ENCODE measurements around the gene SFT2D3.
"Not testable (repeated sequence)": the region's sequence is repeated elsewhere in the genome, so short reads cannot be mapped to it uniquely, and the experiment has no call there.

The SFT2D3 gene

DNA sequence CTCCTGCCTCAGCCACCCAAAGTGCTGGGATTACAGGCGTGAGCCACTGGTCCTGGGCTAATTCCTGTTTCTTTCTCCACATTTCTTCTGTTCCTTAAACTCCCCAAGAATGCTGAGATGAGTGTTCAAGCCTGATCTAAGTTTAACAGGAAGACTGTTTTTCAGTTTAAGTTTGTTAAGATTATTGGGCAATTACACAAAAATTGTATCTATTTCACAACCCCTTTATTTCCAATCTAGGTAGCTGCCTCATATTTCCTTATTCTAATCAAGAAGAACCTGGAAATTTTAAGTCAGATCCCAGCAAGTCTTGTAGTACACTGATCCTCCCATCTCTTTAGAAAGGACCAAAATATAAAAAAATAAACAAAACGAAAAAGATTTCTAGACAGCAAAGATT is 11.7 kb downstream of the SFT2D3 start:
- no peak for DNase-seq

- no peak for DNase-seq
Measured at GRCh38 chr2:127713562-127713961, 12.3 kb downstream of the SFT2D3 start.

DNA sequence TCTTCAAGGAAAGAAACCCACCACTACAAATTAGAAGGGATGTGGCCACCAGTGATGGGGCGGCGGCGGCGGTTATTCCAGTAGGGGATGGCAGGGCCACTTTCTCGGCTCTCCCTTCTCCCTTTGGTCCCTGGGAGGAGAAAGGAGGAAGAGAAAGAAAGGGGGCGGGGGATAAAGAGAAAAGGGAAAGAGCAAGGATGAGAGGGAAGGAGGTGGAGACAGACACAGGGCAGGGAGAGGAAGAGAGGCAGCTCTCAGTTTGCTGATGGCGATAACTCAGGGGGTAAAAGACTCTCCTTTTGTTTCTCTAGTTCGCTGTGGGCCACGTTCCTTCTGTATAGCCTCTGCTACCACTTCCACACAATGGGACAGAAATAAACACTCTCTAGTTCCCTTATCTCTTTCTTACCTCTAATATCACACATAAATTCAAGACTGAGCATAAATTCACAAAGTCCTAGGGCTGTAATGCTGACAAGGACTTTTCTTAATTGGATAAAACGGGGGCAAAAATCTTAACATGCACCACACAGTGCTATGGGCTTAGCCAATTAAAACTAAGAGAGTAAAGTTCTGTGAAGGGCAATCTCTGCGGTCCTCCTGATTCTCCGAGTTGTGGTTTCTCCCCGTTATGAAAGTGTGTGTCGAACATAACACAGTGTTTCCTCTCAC is 14.6 kb downstream of the SFT2D3 start:
- DNase-seq: no peak

- no peak for DNase-seq
Measured at GRCh38 chr2:127718271-127718670, 17.0 kb downstream of the SFT2D3 start.

DNA sequence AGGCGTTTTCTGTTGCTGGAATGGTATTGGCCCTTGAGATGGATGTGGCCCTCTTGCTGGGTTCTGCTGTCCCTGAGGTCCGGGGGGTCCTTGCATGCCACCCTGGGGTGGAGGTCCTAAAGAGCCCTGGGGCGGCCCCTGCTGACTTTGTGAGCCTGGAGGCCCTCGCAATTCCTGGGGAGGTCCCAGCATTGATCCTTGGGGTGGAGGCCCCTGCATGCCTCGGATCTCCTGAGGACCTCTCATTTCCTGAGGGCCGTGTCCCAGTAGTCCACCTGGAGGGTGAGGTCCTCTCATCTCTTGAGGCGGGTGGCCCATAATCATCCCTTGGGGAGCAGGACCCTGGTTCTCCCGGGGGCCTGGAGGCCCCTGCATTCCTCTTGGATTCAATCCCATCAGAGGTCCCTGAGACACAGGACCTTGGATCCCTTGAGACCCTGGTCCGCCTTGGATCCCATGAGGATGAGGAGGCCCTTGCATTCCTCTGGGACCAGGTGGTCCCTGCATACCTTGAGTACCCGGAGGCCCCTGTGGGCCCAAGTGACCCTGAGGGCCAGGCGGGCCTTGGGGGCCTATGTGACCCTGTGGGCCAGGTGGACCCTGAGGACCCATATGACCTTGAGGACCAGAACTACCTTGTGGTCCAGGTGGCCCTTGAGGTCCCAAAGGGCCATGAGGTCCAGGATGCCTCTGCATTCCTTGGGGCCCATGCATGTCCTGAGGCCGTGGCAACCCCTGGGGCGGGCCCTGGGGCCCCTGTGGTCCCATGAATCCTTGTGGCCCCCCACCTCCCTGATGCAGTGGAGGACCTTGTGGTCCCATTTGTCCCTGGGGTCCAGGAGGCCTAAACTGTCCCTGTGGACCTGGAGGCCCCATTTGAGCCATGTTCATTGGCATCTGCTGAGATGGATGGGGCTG is 18.3 kb downstream of the SFT2D3 start:
- DNase-seq: no peak

DNA sequence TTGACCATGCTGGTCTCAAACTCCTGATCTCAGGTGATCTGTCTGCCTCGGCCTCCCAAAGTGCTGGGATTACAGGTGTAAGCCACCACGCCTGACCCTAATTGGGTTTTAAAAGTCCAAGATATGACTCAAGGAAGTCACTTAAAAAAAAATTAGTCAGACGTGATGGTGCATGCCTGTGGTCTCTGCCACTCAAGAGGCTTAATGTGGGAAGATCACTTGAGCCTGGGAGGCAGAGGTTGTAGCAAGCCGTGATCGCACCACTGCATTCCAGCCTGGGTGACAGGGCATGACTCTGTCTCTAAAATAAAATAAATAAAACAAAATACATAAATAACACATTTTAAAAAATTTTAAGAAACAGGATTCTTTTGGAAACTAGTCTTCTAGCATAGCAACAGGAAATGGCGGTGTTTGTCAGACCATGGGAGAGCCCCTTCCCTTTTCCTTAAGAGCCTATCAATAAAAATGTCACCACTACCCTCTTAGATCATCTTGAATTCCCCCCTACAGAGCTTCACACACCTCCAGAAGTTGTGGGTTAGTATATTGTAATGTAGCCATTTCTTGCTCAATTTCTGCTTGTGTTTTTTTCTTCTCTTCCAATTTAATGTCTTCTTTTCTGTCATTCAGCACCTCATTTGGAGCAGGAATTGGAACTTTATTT is 20.1 kb downstream of the SFT2D3 start:
- no peak for DNase-seq

DNA sequence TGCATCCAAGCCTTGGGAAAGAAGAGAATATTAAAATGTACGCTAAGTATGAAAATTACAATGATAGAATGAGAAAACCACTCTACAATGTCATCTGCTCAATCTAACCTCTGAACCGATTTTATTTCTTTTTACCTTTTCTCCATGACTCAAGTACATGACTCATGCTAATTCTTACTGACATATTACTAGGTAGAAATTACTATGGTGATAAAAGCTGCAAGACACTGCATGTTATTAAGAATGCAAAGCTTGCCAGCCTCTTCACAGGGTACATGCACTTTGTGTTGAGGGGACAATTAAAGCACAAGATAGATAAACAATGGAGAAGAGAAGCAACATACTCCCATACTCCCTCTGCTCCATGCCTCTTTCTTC is 20.7 kb downstream of the SFT2D3 start:
- DNase-seq: no peak

GRCh38 chr2:127722807-127723206 is 21.5 kb downstream of the SFT2D3 start:
- DNase-seq: no peak

- no peak for DNase-seq
Measured at GRCh38 chr2:127726158-127726880, 25.0 kb downstream of the SFT2D3 start.

GRCh38 chr2:127733113-127733815 is 32.0 kb downstream of the SFT2D3 start:
- no peak for DNase-seq

DNA sequence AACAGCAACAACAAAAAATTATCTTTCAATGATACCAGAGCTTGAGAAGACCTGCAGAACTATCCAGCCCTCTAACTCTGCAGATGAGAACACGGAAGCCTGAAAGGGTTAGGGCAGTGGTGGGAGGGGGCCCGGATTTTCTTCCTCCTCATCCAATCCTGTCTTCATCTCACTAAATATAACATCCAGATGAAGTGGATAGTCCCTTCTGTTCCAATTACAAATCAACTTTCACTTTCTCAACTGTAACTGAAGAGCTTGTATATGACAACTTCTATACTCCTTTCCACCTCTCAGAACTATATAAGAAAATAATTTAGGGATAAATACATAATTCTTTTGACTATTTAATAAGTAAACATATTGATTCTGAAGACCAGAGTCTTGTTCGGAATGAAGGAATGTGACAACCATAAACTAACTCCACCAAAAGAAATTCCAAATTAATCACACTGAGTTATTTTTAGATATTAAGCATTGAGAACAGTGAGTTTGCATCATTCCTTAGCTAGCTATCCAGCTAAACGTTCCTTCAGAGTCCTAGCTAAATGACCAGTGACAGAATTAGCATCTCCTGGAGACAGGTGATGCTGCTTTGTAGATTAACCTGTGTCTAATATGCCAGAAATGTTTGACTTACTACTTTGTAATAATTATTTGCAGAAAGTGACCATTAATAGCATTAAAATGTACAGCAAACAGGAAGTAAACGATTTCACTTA is 32.7 kb downstream of the SFT2D3 start:
- no peak for DNase-seq

GRCh38 chr2:127735044-127735443 is 33.7 kb downstream of the SFT2D3 start:
- DNase-seq: no peak

- DNase-seq: no peak
Measured at GRCh38 chr2:127735537-127736399, 34.5 kb downstream of the SFT2D3 start.

DNA sequence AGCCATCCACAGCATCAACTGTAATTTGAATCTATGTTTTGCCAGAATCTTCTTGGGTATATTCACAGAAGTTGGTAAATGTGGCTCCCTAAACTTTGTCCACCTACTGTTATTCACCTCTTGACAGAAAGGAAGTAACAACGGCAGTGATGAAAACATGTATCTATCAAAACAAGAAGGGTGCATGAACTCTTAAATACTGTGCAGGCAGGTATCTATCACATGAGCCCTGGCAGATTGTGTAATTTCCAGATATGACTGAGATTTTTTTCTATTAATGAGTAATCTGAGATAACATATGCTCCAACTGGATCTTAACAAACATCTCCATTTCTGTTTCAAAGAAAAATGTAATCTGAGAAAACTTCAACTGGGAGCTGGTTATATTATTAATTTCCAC is 36.6 kb downstream of the SFT2D3 start:
- DNase-seq: no peak

DNA sequence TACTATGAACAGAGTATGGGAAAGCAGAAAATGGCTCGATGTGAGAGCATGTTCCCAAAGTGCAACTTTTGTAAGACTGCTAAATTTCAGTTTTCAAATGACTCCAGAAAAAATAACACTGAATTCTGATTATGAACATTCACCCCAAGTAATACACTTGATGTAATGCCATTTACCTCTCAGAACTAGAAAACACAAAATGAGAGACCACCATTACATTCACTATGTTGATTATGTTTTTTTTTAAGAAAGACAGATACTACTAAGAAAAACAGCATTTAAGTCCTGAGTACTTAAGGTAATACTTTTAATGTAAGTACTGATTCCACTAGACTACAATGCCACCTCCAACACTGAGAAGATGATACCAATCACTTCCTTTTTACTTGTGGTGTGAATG is 38.5 kb downstream of the SFT2D3 start:
- DNase-seq: no peak

- DNase-seq: no peak
Measured at GRCh38 chr2:127740665-127741288, 39.5 kb downstream of the SFT2D3 start.

DNA sequence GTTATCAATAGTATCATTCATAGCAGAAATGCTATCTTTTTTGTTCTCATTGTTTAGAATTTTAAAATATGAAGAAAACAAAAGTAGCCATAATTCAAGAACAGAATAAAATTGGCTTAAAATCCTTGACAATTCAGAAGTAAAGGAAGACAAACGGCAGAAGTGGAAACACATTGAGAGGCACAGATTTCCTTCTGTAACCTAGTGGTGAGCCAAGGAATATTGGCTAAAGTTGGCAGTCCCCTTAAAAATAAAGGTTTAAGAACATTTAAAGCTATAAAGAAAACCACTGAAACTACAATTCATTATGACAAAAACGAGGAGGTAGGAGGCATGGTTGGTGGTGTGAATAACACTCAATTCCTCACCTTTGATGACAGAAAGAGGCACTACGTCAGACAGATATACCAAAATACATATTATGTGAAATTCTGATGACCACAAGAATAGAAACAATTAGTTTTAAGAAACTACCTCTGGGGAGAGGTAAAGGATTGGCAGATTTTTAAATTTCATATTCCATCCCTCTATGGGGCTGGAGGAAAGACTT is 42.3 kb downstream of the SFT2D3 start:
- DNase-seq: no peak

GRCh38 chr2:127747621-127748020 is 46.3 kb downstream of the SFT2D3 start:
- no peak for DNase-seq

- DNase-seq: not testable (repeated sequence)
Measured at GRCh38 chr2:127749537-127749936, 48.2 kb downstream of the SFT2D3 start.

- no peak for DNase-seq
Measured at GRCh38 chr2:127753374-127753773, 52.1 kb downstream of the SFT2D3 start.
